KMS-11 (cell line): ENCODE data around the gene AHNAK2.
A peak's percentile ranks its signal among the peaks of the same experiment; 100 is the strongest.
"Not testable (repeated sequence)": the region's sequence is repeated elsewhere in the genome, so short reads cannot be mapped to it uniquely, and the experiment has no call there.

Experiments used
- H2AFZ ChIP-seq: fragments of 200-600 bp; sonication (generic); 2 replicates; pipeline ENCODE4 v1.6.1; 2016; ENCODE audit warnings: antibody characterized with exemption, mixed run types, low read depth
- H3K27ac ChIP-seq: fragments of 200-600 bp; sonication (generic); 2 replicates; pipeline ENCODE4 v1.6.1; 2016; ENCODE audit warnings: mild to moderate bottlenecking, mixed run types
- H3K27me3 ChIP-seq: fragments of 200-600 bp; sonication (generic); 2 replicates; pipeline ENCODE4 v1.6.1; 2017; ENCODE audit warnings: mild to moderate bottlenecking, low read depth, mixed run types, moderate library complexity; ENCODE audit not compliant: insufficient read depth
- H3K36me3 ChIP-seq: fragments of 200-600 bp; sonication (generic); 2 replicates; pipeline ENCODE4 v1.6.1; 2017; ENCODE audit warnings: mild to moderate bottlenecking, mixed run types; ENCODE audit not compliant: insufficient read depth
- H3K4me1 ChIP-seq: fragments of 200-600 bp; sonication (generic); 2 replicates; pipeline ENCODE4 v1.6.1; 2016; ENCODE audit warnings: mild to moderate bottlenecking, low read depth, mixed run types; ENCODE audit not compliant: poor library complexity, severe bottlenecking
- H3K4me2 ChIP-seq: fragments of 200-600 bp; sonication (generic); 2 replicates; pipeline ENCODE4 v1.7.0; 2016; ENCODE audit warnings: mild to moderate bottlenecking, mixed run types
- H3K4me3 ChIP-seq: fragments of 200-600 bp; sonication (generic); IDR thresholded peaks from 2 replicates; pipeline ENCODE4 v1.6.1; 2017; ENCODE audit warnings: low read depth, low read length, mixed read lengths; ENCODE audit not compliant: insufficient read depth
- H3K79me2 ChIP-seq: fragments of 200-600 bp; sonication (generic); 2 replicates; pipeline ENCODE4 v1.6.1; 2016; ENCODE audit warnings: low read depth, mixed run types; ENCODE audit not compliant: insufficient read depth
- H3K9ac ChIP-seq: fragments of 200-600 bp; sonication (generic); 2 replicates; pipeline ENCODE4 v1.6.1; 2016; ENCODE audit warnings: mild to moderate bottlenecking, mixed run types
- H4K20me1 ChIP-seq: fragments of 200-600 bp; sonication (generic); 2 replicates; pipeline ENCODE4 v1.6.1; 2016; ENCODE audit warnings: mild to moderate bottlenecking, mixed run types; ENCODE audit not compliant: insufficient read depth
- TF ChIP-seq, protein P1 (sequence below): fragments of 200-600 bp; sonication (generic); conservative IDR thresholded peaks from 2 replicates; pipeline ENCODE4 v1.6.1; 2017; ENCODE audit warnings: low read depth, mild to moderate bottlenecking, antibody characterized with exemption, low read length, moderate library complexity, mixed read lengths

AHNAK2 gene

DNA sequence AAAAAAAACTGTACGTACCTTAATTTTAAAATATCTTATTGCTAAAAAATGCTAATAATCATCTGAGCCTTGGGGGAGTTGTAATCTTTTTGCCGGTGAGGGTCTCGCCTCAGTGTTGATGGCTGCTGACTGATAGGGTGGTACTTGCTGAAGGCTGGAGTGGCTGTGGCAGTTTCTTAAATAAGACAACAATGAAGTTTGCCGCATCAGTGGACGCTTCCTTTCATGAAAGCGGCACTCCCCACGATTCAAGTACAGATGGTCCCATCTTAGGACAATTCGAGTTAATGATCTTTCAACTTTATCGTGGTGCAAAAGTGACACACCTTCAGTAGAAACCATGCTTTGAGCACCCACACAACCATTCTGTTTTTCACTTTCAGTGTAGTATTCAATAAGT is 61.1 kb downstream of the AHNAK2 start:
- H3K4me3 ChIP-seq = no peak overlapping the region
- no peak overlapping the region for H2AFZ ChIP-seq
- no peaks in the 10 kb centered on the region for H3K79me2 ChIP-seq
- no peak overlapping the region for H3K27ac ChIP-seq
- TF ChIP-seq, protein P1, sequence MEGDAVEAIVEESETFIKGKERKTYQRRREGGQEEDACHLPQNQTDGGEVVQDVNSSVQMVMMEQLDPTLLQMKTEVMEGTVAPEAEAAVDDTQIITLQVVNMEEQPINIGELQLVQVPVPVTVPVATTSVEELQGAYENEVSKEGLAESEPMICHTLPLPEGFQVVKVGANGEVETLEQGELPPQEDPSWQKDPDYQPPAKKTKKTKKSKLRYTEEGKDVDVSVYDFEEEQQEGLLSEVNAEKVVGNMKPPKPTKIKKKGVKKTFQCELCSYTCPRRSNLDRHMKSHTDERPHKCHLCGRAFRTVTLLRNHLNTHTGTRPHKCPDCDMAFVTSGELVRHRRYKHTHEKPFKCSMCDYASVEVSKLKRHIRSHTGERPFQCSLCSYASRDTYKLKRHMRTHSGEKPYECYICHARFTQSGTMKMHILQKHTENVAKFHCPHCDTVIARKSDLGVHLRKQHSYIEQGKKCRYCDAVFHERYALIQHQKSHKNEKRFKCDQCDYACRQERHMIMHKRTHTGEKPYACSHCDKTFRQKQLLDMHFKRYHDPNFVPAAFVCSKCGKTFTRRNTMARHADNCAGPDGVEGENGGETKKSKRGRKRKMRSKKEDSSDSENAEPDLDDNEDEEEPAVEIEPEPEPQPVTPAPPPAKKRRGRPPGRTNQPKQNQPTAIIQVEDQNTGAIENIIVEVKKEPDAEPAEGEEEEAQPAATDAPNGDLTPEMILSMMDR = no peak
- H3K36me3 ChIP-seq = no peaks in the 10 kb centered on the region
- peaks cover 34% of the 10 kb centered on the region for H3K4me1 ChIP-seq
- no peaks in the 10 kb centered on the region for H3K27me3 ChIP-seq
- H4K20me1 ChIP-seq = no peaks in the 10 kb centered on the region
- H3K4me2 ChIP-seq = no peak overlapping the region
- H3K9ac ChIP-seq = no peak overlapping the region

DNA sequence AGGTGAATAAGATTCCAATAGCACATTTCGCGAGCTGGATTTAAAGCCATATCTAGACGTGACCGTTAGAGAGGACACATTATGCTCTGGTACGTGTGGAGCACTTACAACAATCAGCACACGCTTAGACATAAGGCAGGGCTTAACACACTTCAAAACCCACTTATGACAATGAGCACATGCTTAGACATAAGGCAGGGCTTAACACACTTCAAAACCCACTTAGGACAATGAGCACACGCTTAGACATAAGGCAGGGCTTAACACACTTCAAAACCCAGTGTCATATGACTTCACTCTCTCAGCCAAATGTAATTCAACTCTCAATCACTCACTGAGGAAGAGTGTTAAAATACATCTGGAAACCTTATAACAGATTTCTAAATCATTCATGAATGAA is 64.7 kb downstream of the AHNAK2 start:
- Histone ChIP-seq H3K9ac (no peak overlapping the region), H3K27ac (no peak overlapping the region), H3K36me3 (no peaks in the 10 kb centered on the region), H3K4me2 (no peak overlapping the region), H3K4me1 (peaks cover 16% of the 10 kb centered on the region), H4K20me1 (no peaks in the 10 kb centered on the region), H3K4me3 (no peak overlapping the region), H3K27me3 (no peaks in the 10 kb centered on the region), H3K79me2 (no peaks in the 10 kb centered on the region), H2AFZ (no peak overlapping the region)
- TF ChIP-seq, protein P1 = no peak

GRCh38 chr14:104912053-104912452 is 66.1 kb downstream of the AHNAK2 start:
- TF ChIP-seq, protein P1 = no peak
- Histone ChIP-seq H3K27me3 (no peaks in the 10 kb centered on the region), H4K20me1 (no peaks in the 10 kb centered on the region)

DNA sequence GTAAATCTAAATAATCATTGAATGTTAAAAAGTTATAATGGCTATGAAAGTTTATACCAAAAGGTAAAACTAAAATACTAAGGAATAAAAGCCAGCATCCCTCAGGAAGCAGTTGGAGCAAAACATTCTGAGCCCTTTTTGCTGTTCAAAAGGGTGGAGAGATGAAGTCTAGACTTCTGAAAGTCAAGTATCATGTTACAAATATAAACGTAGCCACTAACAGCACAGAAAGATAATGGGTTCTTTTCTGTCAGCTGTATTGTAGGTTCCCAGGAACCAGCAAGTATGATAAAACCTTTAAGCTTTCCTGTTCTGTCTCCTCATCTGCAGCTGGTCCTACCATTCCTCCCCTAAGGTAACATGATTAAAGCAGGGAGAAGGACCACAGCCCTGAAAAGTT is 69.9 kb downstream of the AHNAK2 start:
- TF ChIP-seq, protein P1 = no peak
- Histone ChIP-seq H3K9ac (no peak overlapping the region), H3K36me3 (no peaks in the 10 kb centered on the region), H3K79me2 (no peaks in the 10 kb centered on the region), H3K4me3 (no peak overlapping the region), H3K27me3 (no peaks in the 10 kb centered on the region), H3K27ac (peak overlapping the region; percentile 66), H3K4me2 (peak overlapping the region; percentile 40; the same call in 1 of the 2 replicates), H4K20me1 (no peaks in the 10 kb centered on the region), H3K4me1 (peaks cover 31% of the 10 kb centered on the region), H2AFZ (no peak overlapping the region)

More at GRCh38 chr14:104912053-104912452, 66.1 kb downstream of the AHNAK2 start:
- H3K4me2 ChIP-seq = no peak overlapping the region
- no peaks in the 10 kb centered on the region for H3K79me2 ChIP-seq
- H3K4me3 ChIP-seq = no peak overlapping the region
- H3K9ac ChIP-seq = no peak overlapping the region
- no peak overlapping the region for H2AFZ ChIP-seq
- H3K27ac ChIP-seq = no peak overlapping the region
- no peaks in the 10 kb centered on the region for H3K36me3 ChIP-seq
- peaks cover 29% of the 10 kb centered on the region for H3K4me1 ChIP-seq

- not testable (repeated sequence) for H3K27me3 ChIP-seq, H3K36me3 ChIP-seq, H3K9ac ChIP-seq, H3K4me2 ChIP-seq, H2AFZ ChIP-seq, H4K20me1 ChIP-seq, H3K4me3 ChIP-seq, H3K79me2 ChIP-seq, H3K27ac ChIP-seq
- H3K4me1 ChIP-seq = peaks cover 53% of the 10 kb centered on the region
Measured at GRCh38 chr14:104905579-104905933, 72.6 kb downstream of the AHNAK2 start.

- H3K27me3 ChIP-seq, H3K4me2 ChIP-seq, H2AFZ ChIP-seq, H3K9ac ChIP-seq, H3K4me3 ChIP-seq, H3K36me3 ChIP-seq, H3K27ac ChIP-seq, H3K79me2 ChIP-seq, H4K20me1 ChIP-seq: not testable (repeated sequence)
- H3K4me1 ChIP-seq = peaks cover 58% of the 10 kb centered on the region
Measured at GRCh38 chr14:104904650-104905578, 73.3 kb downstream of the AHNAK2 start.
